Measurements from ENCODE around the gene IFNLR1.

- TF ChIP-seq CTCF (conservative IDR thresholded peaks at IDR 0.05; ENCODE audit: low read length) = no peak
- TF ChIP-seq EZH2phosphoT487 (IDR thresholded peaks at IDR 0.05; ENCODE audit: borderline replicate concordance, low read depth, low read length) = no peak
These were observed 17.0 kb upstream of the IFNLR1 start for GRCh38 chr1:24204116-24204515.

Measured in OCI-LY7 (cell line).